H9 (cell line): ENCODE data around the gene COTL1. TPM values are rescaled to one million over a fixed set of nuclear protein-coding genes. Genes with fewer than 3 reads are reported as not detected.

Experiments
- DNase-seq: peaks from one replicate; pipeline ENCODE4 v3.0.0-alpha.2; 2017
- H2AFZ ChIP-seq: one replicate; pipeline ENCODE4 v1.6.1; 2013; ENCODE audit warnings: mild to moderate bottlenecking, low read length, control low read depth, moderate library complexity
- H2AK5ac ChIP-seq: 2 replicates; pipeline ENCODE4 v1.6.1; 2013; ENCODE audit warnings: low read length, control low read depth, mixed read lengths; ENCODE audit not compliant: insufficient read length
- H2BK120ac ChIP-seq: one replicate; pipeline ENCODE4 v1.6.1; 2013; ENCODE audit warnings: low read depth, mild to moderate bottlenecking, low read length, control low read depth, inconsistent platforms; ENCODE audit not compliant: poor library complexity, severe bottlenecking
- H2BK12ac ChIP-seq: 2 replicates; pipeline ENCODE4 v1.6.1; 2013; ENCODE audit warnings: low read length, control low read depth, mixed read lengths, low read depth; ENCODE audit not compliant: insufficient read length
- H2BK15ac ChIP-seq: 2 replicates; pipeline ENCODE4 v1.6.1; 2013; ENCODE audit warnings: low read depth, low read length, control low read depth
- H2BK20ac ChIP-seq: one replicate; pipeline ENCODE4 v1.6.1; 2013; ENCODE audit warnings: low read depth, mild to moderate bottlenecking, low read length, control low read depth, inconsistent platforms; ENCODE audit not compliant: poor library complexity, severe bottlenecking
- H2BK5ac ChIP-seq: 2 replicates; pipeline ENCODE4 v1.6.1; 2013; ENCODE audit warnings: low read length, control low read depth, mixed read lengths; ENCODE audit not compliant: insufficient read length
- H3K14ac ChIP-seq: 2 replicates; pipeline ENCODE4 v1.6.1; 2013; ENCODE audit warnings: low read length, control low read depth; ENCODE audit not compliant: insufficient read depth
- H3K18ac ChIP-seq: 2 replicates; pipeline ENCODE4 v1.6.1; 2013; ENCODE audit warnings: low read depth, mild to moderate bottlenecking, mixed read lengths, low read length, control low read depth; ENCODE audit not compliant: insufficient read length
- H3K23ac ChIP-seq: 2 replicates; pipeline ENCODE4 v1.6.1; 2013; ENCODE audit warnings: low read length, control low read depth, mixed read lengths, low read depth; ENCODE audit not compliant: insufficient read length
- H3K23me2 ChIP-seq: 2 replicates; pipeline ENCODE4 v1.6.1; 2013; ENCODE audit warnings: low read depth, mild to moderate bottlenecking, mixed read lengths, low read length, control low read depth; ENCODE audit not compliant: insufficient read length, poor library complexity, severe bottlenecking
- H3K27ac ChIP-seq: 2 replicates; pipeline ENCODE4 v1.5.1; 2013; ENCODE audit warnings: low read length, control low read depth, mixed read lengths, low read depth; ENCODE audit not compliant: insufficient read length
- H3K27me3 ChIP-seq: 2 replicates; pipeline ENCODE4 v1.6.1; 2013; ENCODE audit warnings: low read length, control low read depth, inconsistent platforms; ENCODE audit not compliant: insufficient read depth
- H3K4ac ChIP-seq: 2 replicates; pipeline ENCODE4 v1.6.1; 2013; ENCODE audit warnings: low read depth, mild to moderate bottlenecking, control low read depth, inconsistent platforms, low read length, moderate library complexity
- H3K4me1 ChIP-seq: 2 replicates; pipeline ENCODE4 v1.6.1; 2013; ENCODE audit warnings: low read length, control low read depth, inconsistent platforms; ENCODE audit not compliant: insufficient read depth
- H3K4me2 ChIP-seq: 2 replicates; pipeline ENCODE4 v1.6.1; 2013; ENCODE audit warnings: low read length, control low read depth, mixed read lengths; ENCODE audit not compliant: insufficient read length, insufficient read depth
- H3K56ac ChIP-seq: 2 replicates; pipeline ENCODE4 v1.6.1; 2013; ENCODE audit warnings: low read depth, mild to moderate bottlenecking, mixed read lengths, low read length, control low read depth; ENCODE audit not compliant: insufficient read length
- H3K79me1 ChIP-seq: 2 replicates; pipeline ENCODE4 v1.6.1; 2013; ENCODE audit warnings: low read depth, mild to moderate bottlenecking, moderate library complexity, low read length, control low read depth, inconsistent platforms; ENCODE audit not compliant: insufficient read depth, poor library complexity, severe bottlenecking
- H3K79me2 ChIP-seq: 2 replicates; pipeline ENCODE4 v1.6.1; 2013; ENCODE audit warnings: low read length, control low read depth, inconsistent platforms; ENCODE audit not compliant: insufficient read depth
- H3K9ac ChIP-seq: 2 replicates; pipeline ENCODE4 v1.6.1; 2013; ENCODE audit warnings: low read length, control low read depth, mixed read lengths; ENCODE audit not compliant: insufficient read length; ENCODE audit errors: extremely low read depth
- H3K9me3 ChIP-seq: one replicate; pipeline ENCODE4 v1.6.1; 2013; ENCODE audit warnings: low read depth, low read length, inconsistent platforms; ENCODE audit not compliant: control insufficient read depth
- H3T11ph ChIP-seq: one replicate; pipeline ENCODE4 v1.6.1; 2013; ENCODE audit warnings: mild to moderate bottlenecking, low read length, control low read depth, inconsistent platforms
- H4K20me1 ChIP-seq: one replicate; pipeline ENCODE4 v1.6.1; 2013; ENCODE audit not compliant: control insufficient read depth, insufficient read length, insufficient read depth
- H4K5ac ChIP-seq: 2 replicates; pipeline ENCODE4 v1.6.1; 2013; ENCODE audit warnings: low read depth, mild to moderate bottlenecking, mixed read lengths, low read length, control low read depth; ENCODE audit not compliant: insufficient read length
- H4K8ac ChIP-seq: replicated peaks from 2 replicates; pipeline ENCODE4 v1.6.1; 2013; ENCODE audit warnings: low read length, control low read depth, mixed read lengths, low read depth; ENCODE audit not compliant: insufficient read length
- H4K91ac ChIP-seq: 2 replicates; pipeline ENCODE4 v1.6.1; 2013; ENCODE audit warnings: low read depth, mild to moderate bottlenecking, moderate library complexity, mixed read lengths, low read length, control low read depth; ENCODE audit not compliant: insufficient read length
- H3K27ac Mint-ChIP-seq, 3 experiments: 2 replicates in 2 of 3; 3 replicates in 1 of 3; pipeline ENCODE4 v1.8.0; 2020 to 2021; ENCODE audit warnings: mixed read lengths in 3 of 3, mild to moderate bottlenecking in 1 of 3, moderate library complexity in 1 of 3
- H3K27me3 Mint-ChIP-seq: 2 replicates; pipeline ENCODE4 v1.8.0; 2021; ENCODE audit warnings: low read depth, mild to moderate bottlenecking, moderate library complexity, mixed read lengths
- H3K36me3 Mint-ChIP-seq, 3 experiments: 2 replicates in 2 of 3; 3 replicates in 1 of 3; pipeline ENCODE4 v1.8.0; 2020 to 2021; ENCODE audit warnings: low read depth in 3 of 3, mixed read lengths in 3 of 3; ENCODE audit not compliant: insufficient read depth in 1 of 3
- H3K4me1 Mint-ChIP-seq, 2 experiments: 2 replicates each; pipeline ENCODE4 v1.8.0; 2020; ENCODE audit warnings: mixed read lengths in 2 of 2
- H3K4me3 Mint-ChIP-seq, 2 experiments: 2 replicates in 1 of 2; 3 replicates in 1 of 2; pipeline ENCODE4 v1.8.0; 2020 to 2021; ENCODE audit warnings: mild to moderate bottlenecking in 2 of 2, mixed read lengths in 2 of 2, moderate library complexity in 1 of 2
- H3K9me3 Mint-ChIP-seq, 2 experiments: 2 replicates in 1 of 2; 3 replicates in 1 of 2; pipeline ENCODE4 v1.8.0; 2020; ENCODE audit warnings: mild to moderate bottlenecking in 2 of 2, mixed read lengths in 2 of 2, moderate library complexity in 1 of 2
- CTCF ChIP-seq: fragments of 200-600 bp; sonication (generic); conservative IDR thresholded peaks from 3 replicates; pipeline ENCODE4 v1.8.0; 2021; ENCODE audit warnings: antibody characterized with exemption, mild to moderate bottlenecking
- WGBS: extraction: QIAGEN DNeasy Blood & Tissue Kit; methylation state at CpG from one replicate; pipeline ENCODE4 v1.1.7; 2013; ENCODE audit warnings: missing lambda C conversion rate, low lambda C conversion rate, mixed read lengths; ENCODE audit not compliant: insufficient read length; ENCODE audit errors: extremely low coverage; 5-methylcytosine and 5-hydroxymethylcytosine counted together
- total RNA-seq: library from RNA; stranded (reverse); gene quantifications from 2 replicates; pipeline ENCODE4 v1.2.1, GENCODE V29; 2021

COTL1 gene
- total RNA-seq, 1 experiment from 2014 or later, result 81.4 TPM

- H2BK5ac ChIP-seq, result no peak overlapping the region
- H3K79me1 ChIP-seq, result no peaks in the 10 kb centered on the region
- TF ChIP-seq CTCF, result no peak
- H3K27ac ChIP-seq, result no peak overlapping the region
- H3T11ph ChIP-seq, result no peak overlapping the region
- H3K18ac ChIP-seq, result no peak overlapping the region
- H3K23me2 ChIP-seq, result no peaks in the 10 kb centered on the region
- DNase-seq, result no peak
- no peak overlapping the region for H3K14ac ChIP-seq
- H3K27me3 Mint-ChIP-seq, result peaks cover 3% of the 10 kb centered on the region
- no CpG with 5 or more reads among the region's 4 CpGs for WGBS
- H2AK5ac ChIP-seq, result no peak overlapping the region
- no peak overlapping the region for H3K56ac ChIP-seq
- H3K9me3 Mint-ChIP-seq, result peaks cover 0 to 2% of the 10 kb centered on the region in 2 experiments; a peak in 2 of 5 replicates
- H2BK15ac ChIP-seq, result no peak overlapping the region
- H3K4me3 Mint-ChIP-seq, result no peak overlapping the region
- H4K8ac ChIP-seq, result no peak overlapping the region
- H2BK12ac ChIP-seq, result no peak overlapping the region
- no peak overlapping the region for H2BK120ac ChIP-seq
- H3K9ac ChIP-seq, result no peak overlapping the region
- H2AFZ ChIP-seq, result no peak overlapping the region
- no peak overlapping the region for H3K23ac ChIP-seq
- no peaks in the 10 kb centered on the region; the same call in 1 of the 2 replicates for H3K4me1 ChIP-seq
- no peak overlapping the region for H3K4ac ChIP-seq
- no peaks in the 10 kb centered on the region for H3K36me3 Mint-ChIP-seq
- no peak overlapping the region for H4K91ac ChIP-seq
- H4K5ac ChIP-seq, result no peak overlapping the region
- no peaks in the 10 kb centered on the region for H4K20me1 ChIP-seq
- H3K27ac Mint-ChIP-seq, result no peak overlapping the region; a peak in 1 of 7 replicates
- H3K27me3 ChIP-seq, result no peaks in the 10 kb centered on the region
- H3K79me2 ChIP-seq, result no peaks in the 10 kb centered on the region
- H3K9me3 ChIP-seq, result no peaks in the 10 kb centered on the region
- no peak overlapping the region for H2BK20ac ChIP-seq
- H3K4me2 ChIP-seq, result no peak overlapping the region
- peaks cover 15 to 19% of the 10 kb centered on the region in 2 experiments for H3K4me1 Mint-ChIP-seq
Measured at GRCh38 chr16:84637709-84638108, 19.8 kb upstream of the COTL1 start.
